ENCODE measurements around the gene TNIK. TPM values are rescaled to one million over a fixed set of nuclear protein-coding genes. Genes with fewer than 3 reads are reported as not detected.

Gene TNIK
- total and polyA plus RNA-seq, 10 donors, result 0.85 to 34.5 (median 14.1) TPM

GRCh38 chr3:171145798-171146197, 314.4 kb downstream of the TNIK start:
- no peaks in the 10 kb centered on the region for H3K27me3 ChIP-seq (replicated peaks in 1 of 7)
- intact Hi-C loops (cut with DNase I; ENCODE audit: low total_unique reads), result no loop called here
- H3K4me3 ChIP-seq, result no peak overlapping the region
- no peaks in the 10 kb centered on the region for H3K4me1 ChIP-seq
- 92 to 100% (median 93%) methylated on average over 3 of the region's 3 CpGs for WGBS, 5 donors
- no peak overlapping the region for H3K27ac ChIP-seq
- DNase-seq, result no peak
- peaks cover 0 to 16% (median under 1%) of the 10 kb centered on the region in 6 donors for H3K36me3 ChIP-seq
- no peak for TF ChIP-seq POLR2A (IDR thresholded peaks at IDR 0.05)
- no peak for TF ChIP-seq POLR2AphosphoS5 (IDR thresholded peaks at IDR 0.05)
- no peak for TF ChIP-seq CTCF (IDR thresholded peaks at IDR 0.05 in 8 of 11, conservative IDR thresholded peaks at IDR 0.05 in 3 of 11)
- no peaks in the 10 kb centered on the region for H3K9me3 ChIP-seq

- TF ChIP-seq POLR2AphosphoS5 (IDR thresholded peaks at IDR 0.05) (no peak), CTCF (IDR thresholded peaks at IDR 0.05 in 8 of 11, conservative IDR thresholded peaks at IDR 0.05 in 3 of 11) (no peak), POLR2A (IDR thresholded peaks at IDR 0.05) (no peak)
- no peak for DNase-seq
- Histone ChIP-seq H3K36me3 (peaks cover 0 to 28% (median 6%) of the 10 kb centered on the region in 6 donors), H3K4me1 (no peaks in the 10 kb centered on the region), H3K27ac (no peak overlapping the region), H3K4me3 (no peak overlapping the region), H3K9me3 (no peaks in the 10 kb centered on the region), H3K27me3 (replicated peaks in 1 of 7) (no peaks in the 10 kb centered on the region)
- WGBS, 5 donors, result 84 to 97% (median 86%) methylated on average over 5 of the region's 5 CpGs
- intact Hi-C loops (cut with DNase I; ENCODE audit: low total_unique reads), result no loop called here
Measured at GRCh38 chr3:171142985-171143384, 317.2 kb downstream of the TNIK start.

- Histone ChIP-seq H3K36me3 (peaks cover 0 to 39% (median 6%) of the 10 kb centered on the region in 6 donors), H3K27ac (no peak overlapping the region), H3K4me1 (no peaks in the 10 kb centered on the region), H3K4me3 (no peak overlapping the region), H3K9me3 (no peaks in the 10 kb centered on the region), H3K27me3 (replicated peaks in 1 of 7) (no peaks in the 10 kb centered on the region)
- intact Hi-C loops (cut with DNase I; ENCODE audit: low total_unique reads), result no loop called here
- TF ChIP-seq CTCF (IDR thresholded peaks at IDR 0.05 in 8 of 11, conservative IDR thresholded peaks at IDR 0.05 in 3 of 11) (no peak), POLR2AphosphoS5 (IDR thresholded peaks at IDR 0.05) (no peak)
- 88 to 96% (median 96%) methylated on average over 10 of the region's 10 CpGs for WGBS, 5 donors
- no peak for DNase-seq
Measured at GRCh38 chr3:171140246-171140645, 320.0 kb downstream of the TNIK start.

- TF ChIP-seq CTCF (IDR thresholded peaks at IDR 0.05 in 8 of 11, conservative IDR thresholded peaks at IDR 0.05 in 3 of 11), result no peak
- TF ChIP-seq POLR2A (IDR thresholded peaks at IDR 0.05), result no peak
- no peak for TF ChIP-seq POLR2AphosphoS5 (IDR thresholded peaks at IDR 0.05)
Measured at GRCh38 chr3:171138027-171138426, 322.2 kb downstream of the TNIK start.

More at GRCh38 chr3:171138027-171138426, 322.2 kb downstream of the TNIK start:
- H3K9me3 ChIP-seq, result no peaks in the 10 kb centered on the region
- peaks cover 0 to 39% (median 6%) of the 10 kb centered on the region in 6 donors for H3K36me3 ChIP-seq
- intact Hi-C loops (cut with DNase I; ENCODE audit: low total_unique reads), result no loop called here
- DNase-seq, result no peak
- no peak overlapping the region for H3K4me3 ChIP-seq
- H3K27ac ChIP-seq, result no peak overlapping the region
- no peaks in the 10 kb centered on the region for H3K4me1 ChIP-seq
- H3K27me3 ChIP-seq (replicated peaks in 1 of 7), result no peaks in the 10 kb centered on the region
- 96 to 98% (median 97%) methylated on average over 2 of the region's 2 CpGs for WGBS, 5 donors
